ENCODE results near the gene INPP5D. TPM values are rescaled to one million over a fixed set of nuclear protein-coding genes. Genes with fewer than 3 reads are reported as not detected.
A peak's percentile ranks its signal among the peaks of the same experiment; 100 is the strongest.
"Not testable (repeated sequence)": the region's sequence is repeated elsewhere in the genome, so short reads cannot be mapped to it uniquely, and the experiment has no call there.

The INPP5D gene
- total and polyA plus RNA-seq, 5 donors from 2014 or later: 56.9 to 278 (median 69.9) TPM

DNA sequence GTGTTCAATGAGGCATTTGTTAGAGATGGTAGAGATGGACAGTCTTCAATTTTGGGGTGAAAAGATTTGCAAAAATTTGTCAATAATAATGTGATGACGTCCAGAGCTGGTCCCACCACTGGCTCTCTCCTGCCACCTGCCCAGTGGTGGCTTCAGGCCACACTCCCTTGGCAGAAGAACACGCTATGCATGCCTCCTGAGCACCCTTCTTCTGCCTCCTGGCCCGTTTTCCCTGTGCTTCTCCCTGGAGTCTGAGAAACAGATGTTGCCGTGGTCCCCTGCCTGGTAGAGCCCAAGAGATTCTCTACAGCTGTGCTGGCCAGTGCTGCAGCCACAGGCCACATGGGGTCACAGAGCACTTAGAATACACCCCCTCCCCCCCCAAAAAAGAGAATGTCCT is 33.6 kb downstream of the INPP5D start:
- Histone ChIP-seq H3K4me3 (ENCODE audit: low read depth, low read length) (no peak overlapping the region), H3K27me3 (ENCODE audit: control insufficient read depth, insufficient read depth, low read length) (no peaks in the 10 kb centered on the region), H3K4me1 (ENCODE audit: control insufficient read depth, insufficient read depth, low read length, poor library complexity, severe bottlenecking) (peaks cover 35% of the 10 kb centered on the region), H3K36me3 (ENCODE audit: control insufficient read depth, insufficient read depth, low read length) (peaks cover 50% of the 10 kb centered on the region), H3K27ac (ENCODE audit: insufficient read depth, low read length, poor library complexity, severe bottlenecking) (no peak overlapping the region), H3K9me3 (ENCODE audit: control insufficient read depth in 2 of 2, low read length in 2 of 2) (no peaks in the 10 kb centered on the region)
- Mint-ChIP-seq H3K9me3 (peaks cover 0 to 3% (median 0%) of the 10 kb centered on the region in 7 donors), H3K36me3 (peaks cover 30% of the 10 kb centered on the region), H3K27ac (peak overlapping the region; percentile 62 to 93 (median 91)), H3K4me3 (no peak overlapping the region), H3K4me1 (peaks cover 27 to 82% (median 58%) of the 10 kb centered on the region in 4 donors), H3K27me3 (no peaks in the 10 kb centered on the region)
- no peak for DNase-seq
- no peak for ATAC-seq (ENCODE audit: low read depth in 2 of 2)

DNA sequence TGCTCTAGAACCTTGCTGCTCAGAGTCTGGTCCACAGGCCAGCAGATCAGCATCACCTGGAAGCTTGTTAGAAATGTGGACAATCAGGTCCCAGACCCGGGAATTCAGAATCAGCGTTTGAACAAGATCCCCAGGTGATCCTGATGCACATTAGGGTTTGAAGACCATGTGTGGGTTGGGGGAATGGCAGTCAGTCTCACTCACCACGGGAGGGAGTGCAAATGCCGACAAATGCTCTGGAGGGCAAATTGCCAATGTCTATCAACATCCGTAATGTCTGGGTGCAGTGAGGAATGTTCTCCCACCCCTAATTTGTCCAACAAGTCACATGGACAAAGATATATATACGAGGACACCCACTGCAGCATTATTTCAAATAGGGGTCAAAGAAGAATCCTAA is 34.5 kb downstream of the INPP5D start:
- H3K4me1 Mint-ChIP-seq: peaks cover 27 to 86% (median 60%) of the 10 kb centered on the region in 4 donors
- H3K27ac ChIP-seq (ENCODE audit: insufficient read depth, low read length, poor library complexity, severe bottlenecking): no peak overlapping the region
- H3K36me3 ChIP-seq (ENCODE audit: control insufficient read depth, insufficient read depth, low read length): peaks cover 44% of the 10 kb centered on the region
- H3K27me3 ChIP-seq (ENCODE audit: control insufficient read depth, insufficient read depth, low read length): no peaks in the 10 kb centered on the region
- ATAC-seq (ENCODE audit: low read depth in 2 of 2) (no peak), DNase-seq (no peak)
- peaks cover 30% of the 10 kb centered on the region for H3K36me3 Mint-ChIP-seq
- peaks cover 37% of the 10 kb centered on the region for H3K4me1 ChIP-seq (ENCODE audit: control insufficient read depth, insufficient read depth, low read length, poor library complexity, severe bottlenecking)
- no peaks in the 10 kb centered on the region for H3K27me3 Mint-ChIP-seq
- H3K9me3 Mint-ChIP-seq: peaks cover 0 to 1% (median 0%) of the 10 kb centered on the region in 7 donors
- H3K9me3 ChIP-seq (ENCODE audit: control insufficient read depth in 2 of 2, low read length in 2 of 2): no peaks in the 10 kb centered on the region
- no peak overlapping the region for H3K4me3 Mint-ChIP-seq
- H3K4me3 ChIP-seq (ENCODE audit: low read depth, low read length): no peak overlapping the region
- peak overlapping the region in 2 of 3 donors; percentile 62 to 72 for H3K27ac Mint-ChIP-seq

DNA sequence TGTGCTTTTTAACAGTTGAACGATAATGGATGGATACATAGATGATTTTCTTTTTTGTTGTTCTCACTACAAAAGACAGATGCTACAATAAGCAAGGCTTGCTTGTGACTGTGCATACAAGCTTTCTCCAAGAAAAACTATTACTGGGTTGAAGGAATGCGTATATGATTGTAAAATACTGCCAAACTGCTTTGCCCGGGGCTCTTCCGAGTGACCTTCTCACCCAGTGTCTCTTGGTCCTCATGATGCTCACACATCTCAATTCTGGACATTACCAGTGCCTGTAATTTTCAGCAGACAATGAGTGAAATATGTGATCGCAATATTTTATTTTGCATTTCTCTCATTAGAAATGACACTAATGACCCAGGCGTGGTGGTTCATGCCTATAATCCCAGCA is 35.9 kb downstream of the INPP5D start:
- Histone ChIP-seq H3K27me3 (ENCODE audit: control insufficient read depth, insufficient read depth, low read length) (no peaks in the 10 kb centered on the region), H3K36me3 (ENCODE audit: control insufficient read depth, insufficient read depth, low read length) (peaks cover 37% of the 10 kb centered on the region), H3K4me3 (ENCODE audit: low read depth, low read length) (no peak overlapping the region), H3K9me3 (ENCODE audit: control insufficient read depth in 2 of 2, low read length in 2 of 2) (no peaks in the 10 kb centered on the region), H3K27ac (ENCODE audit: insufficient read depth, low read length, poor library complexity, severe bottlenecking) (no peak overlapping the region), H3K4me1 (ENCODE audit: control insufficient read depth, insufficient read depth, low read length, poor library complexity, severe bottlenecking) (peaks cover 50% of the 10 kb centered on the region)
- peaks cover 35 to 88% (median 64%) of the 10 kb centered on the region in 4 donors for H3K4me1 Mint-ChIP-seq
- no peaks in the 10 kb centered on the region for H3K27me3 Mint-ChIP-seq
- H3K4me3 Mint-ChIP-seq: peak overlapping the region in 2 of 4 donors; percentile 19 to 38
- no peak for DNase-seq
- H3K27ac Mint-ChIP-seq: peak overlapping the region; percentile 18 to 94 (median 69)
- peaks cover 0 to 2% (median 0%) of the 10 kb centered on the region in 7 donors for H3K9me3 Mint-ChIP-seq
- no peak for ATAC-seq (ENCODE audit: low read depth in 2 of 2)
- H3K36me3 Mint-ChIP-seq: peaks cover 33% of the 10 kb centered on the region

DNA sequence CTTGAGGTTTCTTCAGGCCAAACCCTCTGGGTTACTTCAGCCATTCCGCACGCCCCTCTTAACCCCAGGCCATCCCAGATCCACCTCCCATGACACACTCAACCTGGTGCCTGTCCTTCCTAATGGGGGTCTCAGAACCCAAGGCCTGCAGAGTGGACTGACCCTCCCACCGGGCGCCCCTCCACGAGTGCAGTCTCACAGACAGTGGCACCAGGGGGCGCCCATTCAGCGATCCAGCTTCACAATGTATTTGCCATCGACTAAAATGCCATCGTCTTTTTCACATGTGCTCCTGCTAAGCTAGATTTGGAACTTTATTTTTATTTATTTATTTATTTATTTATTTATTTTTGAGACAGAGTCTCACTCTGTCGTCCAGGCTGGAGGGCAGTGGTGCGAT is 38.5 kb downstream of the INPP5D start:
- H3K4me3 Mint-ChIP-seq: peak overlapping the region in 2 of 4 donors; percentile 31 to 55
- H3K36me3 Mint-ChIP-seq: peaks cover 37% of the 10 kb centered on the region
- H3K9me3 Mint-ChIP-seq: peaks cover 0 to 2% (median 0%) of the 10 kb centered on the region in 7 donors
- peak overlapping the region in 1 of 3 donors; percentile 60 for H3K27ac Mint-ChIP-seq
- Histone ChIP-seq H3K9me3 (ENCODE audit: control insufficient read depth in 2 of 2, low read length in 2 of 2) (no peaks in the 10 kb centered on the region), H3K27me3 (ENCODE audit: control insufficient read depth, insufficient read depth, low read length) (no peaks in the 10 kb centered on the region), H3K36me3 (ENCODE audit: control insufficient read depth, insufficient read depth, low read length) (peaks cover 26% of the 10 kb centered on the region), H3K4me3 (ENCODE audit: low read depth, low read length) (no peak overlapping the region), H3K27ac (ENCODE audit: insufficient read depth, low read length, poor library complexity, severe bottlenecking) (no peak overlapping the region), H3K4me1 (ENCODE audit: control insufficient read depth, insufficient read depth, low read length, poor library complexity, severe bottlenecking) (peaks cover 40% of the 10 kb centered on the region)
- peaks cover 37 to 84% (median 55%) of the 10 kb centered on the region in 4 donors for H3K4me1 Mint-ChIP-seq
- DNase-seq (no peak), ATAC-seq (ENCODE audit: low read depth in 2 of 2) (no peak)
- H3K27me3 Mint-ChIP-seq: no peaks in the 10 kb centered on the region

DNA sequence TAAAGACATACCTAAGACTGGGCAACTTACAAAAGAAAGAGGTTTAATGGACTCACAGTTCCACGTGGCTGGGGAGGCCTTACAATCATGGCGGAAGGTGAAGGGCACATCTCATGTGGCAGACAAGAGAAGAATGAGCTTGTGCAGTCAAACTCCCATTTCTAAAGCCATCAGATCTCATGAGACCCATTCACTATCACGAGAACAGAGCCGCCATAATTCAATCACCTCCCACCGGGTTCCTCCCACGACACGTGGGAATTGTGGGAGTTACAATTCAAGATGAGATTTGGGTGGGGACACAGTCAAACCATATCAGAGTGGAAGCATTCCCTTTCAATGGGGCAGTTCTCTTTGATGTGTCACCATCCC is 39.7 kb downstream of the INPP5D start:
- H3K4me3 ChIP-seq (ENCODE audit: low read depth, low read length): peak overlapping the region; percentile 65
- peak overlapping the region; percentile 44 to 86 (median 72) for H3K4me3 Mint-ChIP-seq
- peaks cover 40% of the 10 kb centered on the region for H3K36me3 Mint-ChIP-seq
- H3K4me1 Mint-ChIP-seq: peaks cover 32 to 84% (median 55%) of the 10 kb centered on the region in 4 donors
- not testable (repeated sequence) for H3K27me3 Mint-ChIP-seq; H3K9me3 ChIP-seq (ENCODE audit: control insufficient read depth in 2 of 2, low read length in 2 of 2); H3K9me3 Mint-ChIP-seq; H3K27me3 ChIP-seq (ENCODE audit: control insufficient read depth, insufficient read depth, low read length); DNase-seq; ATAC-seq (ENCODE audit: low read depth in 2 of 2)
- H3K36me3 ChIP-seq (ENCODE audit: control insufficient read depth, insufficient read depth, low read length): peaks cover 25% of the 10 kb centered on the region
- H3K4me1 ChIP-seq (ENCODE audit: control insufficient read depth, insufficient read depth, low read length, poor library complexity, severe bottlenecking): peaks cover 40% of the 10 kb centered on the region
- H3K27ac ChIP-seq (ENCODE audit: insufficient read depth, low read length, poor library complexity, severe bottlenecking): peak overlapping the region; percentile 44
- peak overlapping the region; percentile 91 to 93 (median 92) for H3K27ac Mint-ChIP-seq

DNA sequence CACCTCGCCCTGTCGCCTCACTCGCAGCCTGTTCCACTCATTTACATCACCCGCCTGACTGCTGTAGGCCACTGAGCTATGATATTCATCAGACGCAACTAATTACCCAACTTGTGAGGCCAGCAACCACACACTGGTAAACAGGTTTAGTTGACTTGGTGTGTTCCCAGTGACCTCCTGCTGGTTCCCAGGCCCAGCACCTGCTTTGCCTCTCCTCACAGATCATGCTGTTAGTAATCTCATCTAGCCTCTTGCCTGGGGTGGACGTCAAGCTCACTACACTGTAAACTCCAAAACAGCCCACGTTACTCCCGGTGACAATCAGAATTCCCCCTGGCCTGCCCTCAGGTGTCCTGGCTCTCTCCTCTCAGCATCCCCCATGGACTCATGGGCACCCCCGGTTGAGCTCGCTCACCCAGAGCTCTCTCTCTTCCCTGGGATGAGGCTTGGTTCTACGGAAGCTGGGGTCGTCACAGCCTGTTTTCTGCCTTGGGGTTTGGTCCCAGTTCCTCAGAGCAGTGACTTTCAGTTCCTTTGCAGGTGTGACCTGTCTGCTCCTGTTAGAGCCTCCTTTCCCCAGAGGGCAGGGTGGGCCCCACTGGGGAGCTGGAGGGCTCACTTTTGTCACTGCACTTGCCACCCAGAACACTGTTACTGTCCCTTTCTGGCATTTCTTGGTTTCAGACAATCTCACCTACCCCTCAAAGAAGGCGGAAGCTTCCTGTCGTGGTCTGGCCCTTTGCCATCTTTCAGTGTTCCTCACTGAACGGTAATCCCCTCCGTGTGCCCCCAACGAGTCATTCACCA is 40.3 kb downstream of the INPP5D start:
- H3K9me3 Mint-ChIP-seq: peaks cover 0 to 2% (median 0%) of the 10 kb centered on the region in 7 donors
- peaks cover 46% of the 10 kb centered on the region for H3K4me1 ChIP-seq (ENCODE audit: control insufficient read depth, insufficient read depth, low read length, poor library complexity, severe bottlenecking)
- peaks cover 26% of the 10 kb centered on the region for H3K36me3 ChIP-seq (ENCODE audit: control insufficient read depth, insufficient read depth, low read length)
- no peaks in the 10 kb centered on the region for H3K27me3 ChIP-seq (ENCODE audit: control insufficient read depth, insufficient read depth, low read length)
- peaks cover 28 to 87% (median 55%) of the 10 kb centered on the region in 4 donors for H3K4me1 Mint-ChIP-seq
- DNase-seq (peak; percentile 31 to 40 (median 38)), ATAC-seq (ENCODE audit: low read depth in 2 of 2) (peak; percentile 69 to 75)
- H3K27ac ChIP-seq (ENCODE audit: insufficient read depth, low read length, poor library complexity, severe bottlenecking): peak overlapping the region; percentile 55
- peak overlapping the region; percentile 44 to 86 (median 72) for H3K4me3 Mint-ChIP-seq
- peaks cover 39% of the 10 kb centered on the region for H3K36me3 Mint-ChIP-seq
- H3K27ac Mint-ChIP-seq: peak overlapping the region; percentile 92 to 96 (median 93)
- H3K4me3 ChIP-seq (ENCODE audit: low read depth, low read length): peak overlapping the region; percentile 65
- H3K9me3 ChIP-seq (ENCODE audit: control insufficient read depth in 2 of 2, low read length in 2 of 2): no peaks in the 10 kb centered on the region
- no peaks in the 10 kb centered on the region for H3K27me3 Mint-ChIP-seq

DNA sequence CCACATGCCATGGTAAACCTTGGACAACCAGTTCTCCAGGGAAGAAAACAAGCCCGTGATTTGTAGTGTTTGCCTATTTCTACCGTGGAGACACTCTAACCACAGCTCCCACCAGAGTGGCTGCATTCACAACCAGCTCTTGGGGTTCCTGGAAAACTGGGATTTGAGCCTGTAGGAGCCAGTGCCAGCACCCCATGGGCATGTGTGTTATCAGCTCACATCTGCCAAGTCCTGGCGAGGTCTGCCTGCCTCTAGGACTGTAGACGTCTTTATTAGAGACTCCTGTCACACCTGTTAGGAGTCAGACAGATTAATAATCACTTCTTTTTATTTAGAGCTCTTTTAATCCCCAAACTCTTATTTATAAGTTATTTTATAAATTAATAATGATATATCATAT is 41.0 kb downstream of the INPP5D start:
- Mint-ChIP-seq H3K27ac (peak overlapping the region; percentile 92 to 96 (median 93)), H3K9me3 (peaks cover 0 to 2% (median 0%) of the 10 kb centered on the region in 7 donors), H3K4me1 (peaks cover 28 to 90% (median 58%) of the 10 kb centered on the region in 4 donors), H3K4me3 (peak overlapping the region; percentile 44 to 86 (median 72)), H3K27me3 (no peaks in the 10 kb centered on the region), H3K36me3 (peaks cover 42% of the 10 kb centered on the region)
- Histone ChIP-seq H3K4me1 (ENCODE audit: control insufficient read depth, insufficient read depth, low read length, poor library complexity, severe bottlenecking) (peaks cover 50% of the 10 kb centered on the region), H3K27me3 (ENCODE audit: control insufficient read depth, insufficient read depth, low read length) (no peaks in the 10 kb centered on the region), H3K4me3 (ENCODE audit: low read depth, low read length) (peak overlapping the region; percentile 65), H3K36me3 (ENCODE audit: control insufficient read depth, insufficient read depth, low read length) (peaks cover 27% of the 10 kb centered on the region), H3K27ac (ENCODE audit: insufficient read depth, low read length, poor library complexity, severe bottlenecking) (peak overlapping the region; percentile 55), H3K9me3 (ENCODE audit: control insufficient read depth in 2 of 2, low read length in 2 of 2) (no peaks in the 10 kb centered on the region)
- no peak for DNase-seq
- no peak for ATAC-seq (ENCODE audit: low read depth in 2 of 2)
